GM19351 (cell line): ENCODE results near the gene TGFBR3.

Source experiments
- ATAC-seq: cut with Tn5 transposase; IDR thresholded peaks from one replicate; pipeline ENCODE4 v1.9.1; 2021; ENCODE audit warnings: mild to moderate bottlenecking, moderate library complexity; ENCODE audit not compliant: unreplicated experiment

Gene TGFBR3

GRCh38 chr1:91741906-91742305 is 144.0 kb downstream of the TGFBR3 start:
- no peak for ATAC-seq

- no peak for ATAC-seq
These were observed 144.7 kb downstream of the TGFBR3 start for GRCh38 chr1:91741301-91741700.

- ATAC-seq, result no peak
These were observed 148.3 kb downstream of the TGFBR3 start for GRCh38 chr1:91737650-91738049.

- no peak for ATAC-seq
These were observed 149.0 kb downstream of the TGFBR3 start for GRCh38 chr1:91736715-91737615.

GRCh38 chr1:91736146-91736714 is 149.7 kb downstream of the TGFBR3 start:
- no peak for ATAC-seq

- no peak for ATAC-seq
These were observed 150.6 kb downstream of the TGFBR3 start for GRCh38 chr1:91735266-91735845.

- ATAC-seq, result no peak
These were observed 151.2 kb downstream of the TGFBR3 start for GRCh38 chr1:91734761-91735160.

GRCh38 chr1:91733108-91733710 is 152.7 kb downstream of the TGFBR3 start:
- ATAC-seq, result no peak

- ATAC-seq, result peak; percentile 72
These were observed 153.5 kb downstream of the TGFBR3 start for GRCh38 chr1:91732291-91733107.

GRCh38 chr1:91731815-91732214 is 154.1 kb downstream of the TGFBR3 start:
- no peak for ATAC-seq

- no peak for ATAC-seq
These were observed 154.9 kb downstream of the TGFBR3 start for GRCh38 chr1:91730801-91731732.

- ATAC-seq, result no peak
These were observed 156.2 kb downstream of the TGFBR3 start for GRCh38 chr1:91729621-91730358.

- ATAC-seq, result no peak
These were observed 158.2 kb downstream of the TGFBR3 start for GRCh38 chr1:91727763-91728162.

- ATAC-seq, result no peak
These were observed 159.8 kb downstream of the TGFBR3 start for GRCh38 chr1:91725989-91726721.

- no peak for ATAC-seq
These were observed 160.3 kb downstream of the TGFBR3 start for GRCh38 chr1:91725618-91725988.

- no peak for ATAC-seq
These were observed 161.3 kb downstream of the TGFBR3 start for GRCh38 chr1:91724644-91725043.

GRCh38 chr1:91724231-91724630 is 161.7 kb downstream of the TGFBR3 start:
- no peak for ATAC-seq

- no peak for ATAC-seq
These were observed 165.9 kb downstream of the TGFBR3 start for GRCh38 chr1:91720044-91720443.
